GM12878 (cell line): ENCODE data around the gene PEX26. TPM values are rescaled to one million over a fixed set of nuclear protein-coding genes. Genes with fewer than 3 reads are reported as not detected.

ENCODE experiments used
- ATAC-seq: fragments of 200-7000 bp; cut with Tn5 transposase; 3 replicates; pipeline ENCODE4 v1.9.1; 2020; ENCODE audit warnings: mild to moderate bottlenecking, moderate library complexity
- BruUV-seq: library from RNA; stranded (reverse); fragments of 400-500 nt; replicated peaks from 2 replicates; lab custom pipeline; 2021; lab: Mats Ljungman, UMichigan
- CTCF ChIA-PET: fragments of 300-600 bp; sonication (Branson Sonifier 250); formaldehyde crosslinking; extraction: SDS; loops from one replicate; lab custom pipeline; 2021; ENCODE audit warnings: inconsistent platforms; lab: Yijun Ruan, JAX
- POLR2A ChIA-PET: fragments of 350-600 bp; formaldehyde crosslinking; extraction: SDS; loops from one replicate; lab custom pipeline; 2021; ENCODE audit warnings: inconsistent platforms; lab: Charles Lee
- RAD21 ChIA-PET: fragments of 300-600 bp; sonication (Branson Sonifier 250); formaldehyde crosslinking; loops from one replicate; lab custom pipeline; 2023; ENCODE audit warnings: antibody characterized with exemption; ENCODE audit not compliant: unreplicated experiment; lab: Charles Lee
- SMC1A ChIA-PET: fragments of 300-600 bp; sonication (Branson Sonifier 250); formaldehyde crosslinking; loops from one replicate; lab custom pipeline; 2023; ENCODE audit not compliant: unreplicated experiment, uncharacterized antibody; lab: Charles Lee
- DNase-seq: peaks from one replicate; pipeline ENCODE4 v3.0.0-alpha.2; 2011; ENCODE audit warnings: low read depth, low spot score
- FAIRE-seq: peaks from 3 replicates; lab custom pipeline; 2011; peaks lifted over from hg19 to GRCh38; lab: Jason Lieb, UNC
- H2AFZ ChIP-seq: 2 replicates; pipeline ENCODE4 v1.6.0; 2011; ENCODE audit warnings: low read depth, low read length, control low read depth; ENCODE audit not compliant: control insufficient read depth
- H3K27ac ChIP-seq: 2 replicates; pipeline ENCODE4 v1.5.1; 2011; ENCODE audit warnings: control low read depth; ENCODE audit not compliant: control insufficient read depth, insufficient read depth
- H3K27me3 ChIP-seq, 2 experiments: replicated peaks in 1 of 2; 2 replicates each; pipeline versions ENCODE4 v1.6.0 to v1.6.1; 2011; ENCODE audit warnings: low read length in 1 of 2; ENCODE audit not compliant: control insufficient read depth in 2 of 2, insufficient read depth in 2 of 2
- H3K36me3 ChIP-seq, 2 experiments: 2 replicates each; pipeline ENCODE4 v1.5.1; 2011; ENCODE audit warnings: low read length in 1 of 2; ENCODE audit not compliant: control insufficient read depth in 2 of 2, insufficient read depth in 2 of 2
- H3K4me1 ChIP-seq: 2 replicates; pipeline ENCODE4 v1.6.1; 2011; ENCODE audit warnings: mild to moderate bottlenecking, low read length, moderate library complexity, mixed read lengths; ENCODE audit not compliant: control insufficient read depth, insufficient read depth
- H3K4me2 ChIP-seq: 2 replicates; pipeline ENCODE4 v1.6.0; 2011; ENCODE audit warnings: control low read depth; ENCODE audit not compliant: control insufficient read depth, insufficient read depth
- H3K4me3 ChIP-seq: fragments of 200-600 bp; sonication (generic); 2 replicates; pipeline ENCODE4 v1.5.1; 2016
- H3K79me2 ChIP-seq: 2 replicates; pipeline ENCODE4 v1.6.0; 2011; ENCODE audit warnings: low read length; ENCODE audit not compliant: control insufficient read depth, insufficient read depth
- H3K9ac ChIP-seq: 2 replicates; pipeline ENCODE4 v1.8.0; 2011; ENCODE audit warnings: low read length, control low read depth, mixed read lengths; ENCODE audit not compliant: control insufficient read depth, insufficient read depth
- H3K9me3 ChIP-seq: replicated peaks from 3 replicates; pipeline ENCODE4 v1.5.1; 2011; ENCODE audit warnings: mild to moderate bottlenecking, low read length; ENCODE audit not compliant: control insufficient read depth, insufficient read depth
- H4K20me1 ChIP-seq: 2 replicates; pipeline ENCODE4 v1.6.0; 2011; ENCODE audit not compliant: control insufficient read depth, insufficient read depth
- IKZF1 ChIP-seq: fragments of 450-650 bp; conservative IDR thresholded peaks from 2 replicates; pipeline ENCODE4 v1.6.1; 2017; ENCODE audit warnings: antibody characterized with exemption, mild to moderate bottlenecking
- POLR2A ChIP-seq: IDR thresholded peaks from 2 replicates; pipeline ENCODE4 v1.6.1; 2011; ENCODE audit warnings: low read depth, mild to moderate bottlenecking, low read length
- RAD21 ChIP-seq: IDR thresholded peaks from 2 replicates; pipeline ENCODE4 v1.6.1; 2011; ENCODE audit warnings: mild to moderate bottlenecking, low read depth, low read length, moderate library complexity; ENCODE audit not compliant: insufficient read depth
- REST ChIP-seq: IDR thresholded peaks from 2 replicates; pipeline ENCODE4 v1.6.1; 2012; ENCODE audit warnings: mild to moderate bottlenecking, low read depth, low read length
- SIX5 ChIP-seq: IDR thresholded peaks from 2 replicates; pipeline ENCODE4 v1.6.1; 2011; ENCODE audit warnings: mild to moderate bottlenecking, low read depth, low read length, moderate library complexity; ENCODE audit not compliant: severe bottlenecking
- TCF12 ChIP-seq: IDR thresholded peaks from 2 replicates; pipeline ENCODE4 v1.6.1; 2011; ENCODE audit warnings: low read depth, mild to moderate bottlenecking, low read length
- WGBS: methylation state at CpG from one replicate; pipeline ENCODE4 v1.1.6; 2016; ENCODE audit warnings: low lambda C conversion rate; ENCODE audit not compliant: insufficient replicate concordance, insufficient coverage; ENCODE audit errors: missing lambda C conversion rate; 5-methylcytosine and 5-hydroxymethylcytosine counted together
- in situ Hi-C: fragments of 300-500 bp; cut with MboI; formaldehyde crosslinking; loops from 9 replicates; pipeline ENCODE4 v1.14.3; 2018; ENCODE audit warnings: mixed read lengths
- intact Hi-C: fragments of 100-400 bp; cut with micrococcal nuclease; formaldehyde crosslinking; loops from one replicate; pipeline ENCODE4 v1.14.2; 2022; ENCODE audit not compliant: unreplicated experiment
- polyA plus RNA-seq, 11 experiments: library from polyadenylated mRNA; depleted of rRNA in 4 of 11; unstranded in 6 of 11; stranded (reverse) in 5 of 11; fragments of >200 nt; fragmentation: Nextera tagmentation in 4 of 11; fragmentation: Illumina TruSeq in 1 of 11; extraction: Ambion mirVana in 4 of 11; extraction: Trizol in 1 of 11; gene quantifications; 1 replicate in 1 of 11; 2 replicates in 10 of 11; pipeline versions ENCODE4 v1.2.1 to v1.2.3, GENCODE V29; 2011 to 2016; ENCODE audit warnings: inconsistent platforms in 2 of 11, missing spikeins in 2 of 11, low read depth in 1 of 11
- total RNA-seq, 4 experiments: library from RNA; depleted of rRNA in 3 of 4; stranded (reverse); fragments of >200 nt in 3 of 4; fragmentation: Illumina TruSeq in 1 of 4; extraction: Trizol in 1 of 4; gene quantifications; 2 replicates each; pipeline versions ENCODE4 v1.2.1 to v1.2.3, GENCODE V29; 2013 to 2021

Gene PEX26
- total and polyA plus RNA-seq, 10 of the 15 experiments (the other 5 are each of a cell fraction or from before 2014, with no cell fraction given), result 0.79 to 50.8 (median 22.4) TPM

DNA sequence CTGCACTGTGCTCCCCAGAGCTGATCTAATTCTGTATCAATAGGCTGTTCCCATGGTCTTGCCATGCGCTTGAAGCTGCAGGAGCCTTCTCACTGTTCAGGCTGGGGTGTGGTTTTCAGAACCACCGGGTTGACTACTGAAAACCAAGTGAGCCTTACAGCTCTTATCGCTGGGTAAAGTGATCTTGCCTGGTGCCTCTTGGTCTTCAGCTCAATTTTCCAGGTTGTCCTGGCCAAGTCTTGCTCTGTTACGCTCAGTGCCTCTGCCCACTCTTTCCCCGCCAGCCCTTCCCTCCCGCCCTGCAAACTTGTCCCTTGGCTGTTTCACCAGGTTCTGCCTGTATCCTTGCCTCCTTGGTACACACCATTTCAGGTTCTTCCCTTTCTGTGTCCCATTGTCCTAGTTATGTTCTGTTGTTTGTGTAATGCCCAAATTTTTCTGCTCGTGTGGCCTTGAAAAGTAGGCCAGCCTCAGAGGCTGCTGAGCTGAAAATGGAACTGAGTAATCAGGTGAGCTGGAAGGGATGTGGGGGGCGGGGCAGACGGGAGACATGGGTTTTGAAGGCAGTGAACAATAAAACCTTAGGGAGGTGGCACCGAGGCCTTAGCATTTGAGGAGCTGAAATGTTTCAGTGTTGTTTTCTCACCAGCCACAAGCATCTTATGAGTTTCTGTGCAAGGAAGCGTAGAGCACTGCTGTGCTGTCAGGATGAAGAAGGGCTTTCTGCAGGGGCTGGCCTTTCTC is 11.2 kb downstream of the PEX26 start (continued):
- TF ChIP-seq RAD21 (no peak), IKZF1 (no peak), SIX5 (no peak), TCF12 (no peak)

DNA sequence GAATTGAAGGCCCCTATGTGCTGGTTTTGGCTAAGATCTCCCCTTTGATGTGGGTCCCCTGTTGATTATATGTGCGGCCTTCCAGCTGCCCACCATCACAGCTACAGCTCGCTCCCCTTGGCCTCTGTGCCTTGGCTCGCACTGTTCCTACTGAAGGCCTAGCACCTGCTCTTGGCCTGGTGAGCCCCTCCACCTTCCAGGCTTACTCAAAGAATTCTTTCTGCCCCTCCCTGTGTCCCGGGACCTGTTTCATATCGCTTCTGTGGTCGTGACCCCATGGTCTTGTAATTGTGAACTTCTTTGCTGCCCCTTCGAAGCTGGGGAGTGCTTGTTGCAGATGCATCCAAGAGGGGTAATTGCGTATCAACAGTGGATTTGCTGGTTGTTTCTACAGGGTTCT is 12.5 kb downstream of the PEX26 start:
- Histone ChIP-seq H3K4me3 (no peak overlapping the region), H3K27me3 (no peaks in the 10 kb centered on the region), H3K4me2 (no peak overlapping the region), H3K9me3 (no peaks in the 10 kb centered on the region; the same call in 2 of the 3 replicates), H3K4me1 (peaks cover 43% of the 10 kb centered on the region), H3K79me2 (peaks cover 2% of the 10 kb centered on the region), H2AFZ (no peak overlapping the region), H3K9ac (no peak overlapping the region), H3K27ac (no peak overlapping the region), H4K20me1 (no peaks in the 10 kb centered on the region), H3K36me3 (peaks cover 16 to 30% of the 10 kb centered on the region in 2 experiments; a peak in 3 of 4 replicates)
- ChIA-PET POLR2A (no interaction called here), RAD21 (interaction anchor here (1.0 to 2.0 kb wide), 2 partner anchors 11 to 60 kb away, joined by 3 to 6 read pairs; partner anchors contain the start of gene USP18), SMC1A (interaction anchor here (1.9 to 6.8 kb wide), 2 partner anchors 12 to 16 kb away, joined by 6 to 69 read pairs; partner anchors contain the start of gene PEX26), CTCF (interaction anchor here (0.9 to 4.6 kb wide), 3 partner anchors 11 to 24 kb away, joined by 3 to 22 read pairs (median 3); partner anchors contain the start of gene PEX26)
- in situ Hi-C loops (no loop called here), intact Hi-C loops (no loop called here)
- WGBS, result 91% methylated on average over 8 of the region's 8 CpGs
- no peak for DNase-seq
- ATAC-seq, result no peak
- no peak for TF ChIP-seq REST
- peak; percentile 45; the same call in 1 of the 2 replicates for TF ChIP-seq POLR2A
- no peak for FAIRE-seq
- BruUV-seq, result TSS peak; percentile 55
